GM23338 (cell line): Measurements from ENCODE around the gene TYRP1. TPM values are rescaled to one million over a fixed set of nuclear protein-coding genes. Genes with fewer than 3 reads are reported as not detected.

Experiments used
- ATAC-seq: fragments of 200-7000 bp; cut with Tn5 transposase; 3 replicates; pipeline ENCODE4 v1.9.1; 2020
- DNase-seq: peaks from one replicate; pipeline ENCODE4 v3.0.0-alpha.2; 2015; ENCODE audit warnings: low spot score
- H2AFZ ChIP-seq: fragments of 200-600 bp; sonication (generic); 2 replicates; pipeline ENCODE4 v1.8.0; 2016; ENCODE audit warnings: antibody characterized with exemption, mild to moderate bottlenecking, moderate library complexity
- H3F3A ChIP-seq: fragments of 200-600 bp; sonication (generic); replicated peaks from 2 replicates; pipeline ENCODE4 v1.8.0; 2017; ENCODE audit warnings: antibody characterized with exemption, mixed run types, low read depth
- H3K27ac ChIP-seq: fragments of 200-600 bp; sonication (generic); 2 replicates; pipeline ENCODE4 v1.6.1; 2016; ENCODE audit warnings: low read depth
- H3K27me3 ChIP-seq: fragments of 200-600 bp; sonication (generic); 2 replicates; pipeline ENCODE4 v1.8.0; 2016; ENCODE audit warnings: mild to moderate bottlenecking, mixed run types, moderate library complexity; ENCODE audit not compliant: insufficient read depth
- H3K36me3 ChIP-seq: fragments of 200-600 bp; sonication (generic); 2 replicates; pipeline ENCODE4 v1.8.0; 2016; ENCODE audit warnings: mild to moderate bottlenecking; ENCODE audit not compliant: insufficient read depth
- H3K4me1 ChIP-seq: fragments of 200-600 bp; sonication (generic); 2 replicates; pipeline ENCODE4 v1.8.0; 2016; ENCODE audit warnings: mild to moderate bottlenecking, moderate library complexity; ENCODE audit not compliant: insufficient read depth
- H3K4me2 ChIP-seq: fragments of 200-600 bp; sonication (generic); 2 replicates; pipeline ENCODE4 v1.7.1; 2017; ENCODE audit warnings: mixed run types
- H3K4me3 ChIP-seq: fragments of 200-600 bp; sonication (generic); 2 replicates; pipeline ENCODE4 v1.6.1; 2016; ENCODE audit warnings: mixed run types
- H3K79me2 ChIP-seq: fragments of 200-600 bp; sonication (generic); replicated peaks from 2 replicates; pipeline ENCODE4 v1.8.0; 2017; ENCODE audit warnings: mild to moderate bottlenecking; ENCODE audit not compliant: insufficient read depth
- H3K9me2 ChIP-seq: fragments of 200-600 bp; sonication (generic); 2 replicates; pipeline ENCODE4 v1.8.0; 2017; ENCODE audit not compliant: insufficient read depth
- H4K20me1 ChIP-seq: fragments of 200-600 bp; sonication (generic); replicated peaks from 2 replicates; pipeline ENCODE4 v1.8.0; 2017; ENCODE audit warnings: mild to moderate bottlenecking; ENCODE audit not compliant: insufficient read depth
- H3K27ac Mint-ChIP-seq: 2 replicates; pipeline ENCODE4 v1.8.0; 2020; ENCODE audit warnings: inconsistent platforms, mild to moderate bottlenecking, moderate library complexity, mixed read lengths
- H3K27me3 Mint-ChIP-seq: 3 replicates; pipeline ENCODE4 v1.8.0; 2022; ENCODE audit warnings: low read depth, mild to moderate bottlenecking, moderate library complexity, mixed read lengths, inconsistent platforms; ENCODE audit not compliant: insufficient read depth, poor library complexity
- H3K36me3 Mint-ChIP-seq: 3 replicates; pipeline ENCODE4 v1.8.0; 2021; ENCODE audit warnings: low read depth, mild to moderate bottlenecking, inconsistent platforms, moderate library complexity, mixed read lengths
- H3K4me1 Mint-ChIP-seq: 3 replicates; pipeline ENCODE4 v1.8.0; 2020; ENCODE audit warnings: mild to moderate bottlenecking, inconsistent platforms, mixed read lengths
- H3K4me3 Mint-ChIP-seq: 3 replicates; pipeline ENCODE4 v1.8.0; 2021; ENCODE audit warnings: moderate library complexity, mild to moderate bottlenecking, inconsistent platforms, mixed read lengths
- H3K9me3 Mint-ChIP-seq: 3 replicates; pipeline ENCODE4 v1.8.0; 2020; ENCODE audit warnings: moderate library complexity, mild to moderate bottlenecking, inconsistent platforms, mixed read lengths
- CREB1 ChIP-seq: fragments of 250-450 bp; sonication (Bioruptor Pico); IDR thresholded peaks from 2 replicates; pipeline ENCODE4 v1.5.0; 2020; ENCODE audit warnings: low read depth, mild to moderate bottlenecking, moderate library complexity
- EZH2 ChIP-seq: fragments of 200-600 bp; sonication (generic); IDR thresholded peaks from one replicate; pipeline ENCODE4 v1.8.0; 2017; ENCODE audit warnings: antibody characterized with exemption, mild to moderate bottlenecking, low read depth; ENCODE audit not compliant: unreplicated experiment
- EZH2phosphoT487 ChIP-seq: fragments of 200-600 bp; sonication (generic); IDR thresholded peaks from one replicate; pipeline ENCODE4 v1.8.1; 2018; ENCODE audit warnings: antibody characterized with exemption; ENCODE audit not compliant: unreplicated experiment
- JUNB ChIP-seq: IDR thresholded peaks from one replicate; pipeline ENCODE4 v1.6.1; 2016; ENCODE audit warnings: antibody characterized with exemption; ENCODE audit not compliant: unreplicated experiment
- NANOG ChIP-seq: IDR thresholded peaks from 2 replicates; pipeline ENCODE4 v1.6.1; 2016; ENCODE audit warnings: antibody characterized with exemption, borderline replicate concordance
- POLR2AphosphoS5 ChIP-seq: IDR thresholded peaks from 2 replicates; pipeline ENCODE4 v1.6.1; 2016; ENCODE audit warnings: antibody characterized with exemption, low read depth
- STAT1 ChIP-seq: IDR thresholded peaks from one replicate; pipeline ENCODE4 v1.6.1; 2016; ENCODE audit warnings: antibody characterized with exemption; ENCODE audit not compliant: unreplicated experiment
- ZNF114 ChIP-seq: fragments of 250-450 bp; sonication (Bioruptor Pico); IDR thresholded peaks from 2 replicates; pipeline ENCODE4 v1.5.0; 2020; ENCODE audit warnings: mild to moderate bottlenecking, moderate library complexity
- ZNF331 ChIP-seq: fragments of 250-450 bp; sonication (Bioruptor Pico); IDR thresholded peaks from 2 replicates; pipeline ENCODE4 v1.5.0; 2020; ENCODE audit warnings: low read depth, mild to moderate bottlenecking, moderate library complexity
- polyA plus RNA-seq: library from polyadenylated mRNA; unstranded; fragments of >200 nt; fragmentation: Nextera tagmentation; extraction: Ambion mirVana; gene quantifications from 2 replicates; pipeline ENCODE4 v1.2.1, GENCODE V29; 2016
- total RNA-seq: library from RNA; depleted of rRNA; stranded (reverse); fragments of >200 nt; shearing (Covaris generic); gene quantifications from 2 replicates; pipeline ENCODE4 v1.2.3, GENCODE V29; 2014
- TF ChIP-seq, protein P1 (sequence below): IDR thresholded peaks from 2 replicates; pipeline ENCODE4 v1.6.1; 2016; ENCODE audit warnings: antibody characterized with exemption
- TF ChIP-seq, protein P2 (sequence below), 2 experiments: fragments of 200-600 bp in 1 of 2; sonication (generic) in 1 of 2; conservative IDR thresholded peaks; 2 replicates each; pipeline versions ENCODE4 v1.5.1 to v1.6.1; 2016 to 2017; ENCODE audit warnings: antibody characterized with exemption in 2 of 2, low read depth in 2 of 2, mild to moderate bottlenecking in 2 of 2, moderate library complexity in 1 of 2
- TF ChIP-seq, protein P3 (sequence below): IDR thresholded peaks from one replicate; pipeline ENCODE4 v1.6.1; 2018; ENCODE audit warnings: antibody characterized with exemption; ENCODE audit not compliant: unreplicated experiment

TYRP1 gene
- total and polyA plus RNA-seq, 2 experiments from 2014 or later = not detected

DNA sequence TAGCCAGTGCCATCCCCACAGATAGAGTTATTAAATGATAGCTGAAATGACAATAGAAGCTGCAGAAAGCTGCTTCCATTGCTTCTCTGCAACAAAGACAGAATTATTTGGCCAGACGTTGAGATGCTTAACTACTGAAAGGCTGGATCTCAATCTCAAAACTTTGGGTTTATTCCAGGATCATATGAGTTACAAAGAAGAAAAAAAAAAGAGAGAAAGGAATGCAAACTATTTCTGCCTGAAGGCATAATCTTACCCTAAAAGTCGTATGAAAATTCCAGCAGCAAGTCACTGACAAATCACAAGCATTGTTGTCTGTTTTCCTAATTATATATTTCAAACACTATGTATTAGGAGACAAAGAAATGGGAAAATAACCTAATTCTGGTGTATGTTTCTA is 12.8 kb upstream of the TYRP1 start (continued):
- TF ChIP-seq NANOG = no peak
- TF ChIP-seq, protein P1, sequence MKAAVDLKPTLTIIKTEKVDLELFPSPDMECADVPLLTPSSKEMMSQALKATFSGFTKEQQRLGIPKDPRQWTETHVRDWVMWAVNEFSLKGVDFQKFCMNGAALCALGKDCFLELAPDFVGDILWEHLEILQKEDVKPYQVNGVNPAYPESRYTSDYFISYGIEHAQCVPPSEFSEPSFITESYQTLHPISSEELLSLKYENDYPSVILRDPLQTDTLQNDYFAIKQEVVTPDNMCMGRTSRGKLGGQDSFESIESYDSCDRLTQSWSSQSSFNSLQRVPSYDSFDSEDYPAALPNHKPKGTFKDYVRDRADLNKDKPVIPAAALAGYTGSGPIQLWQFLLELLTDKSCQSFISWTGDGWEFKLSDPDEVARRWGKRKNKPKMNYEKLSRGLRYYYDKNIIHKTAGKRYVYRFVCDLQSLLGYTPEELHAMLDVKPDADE = no peak
- TF ChIP-seq, protein P2, sequence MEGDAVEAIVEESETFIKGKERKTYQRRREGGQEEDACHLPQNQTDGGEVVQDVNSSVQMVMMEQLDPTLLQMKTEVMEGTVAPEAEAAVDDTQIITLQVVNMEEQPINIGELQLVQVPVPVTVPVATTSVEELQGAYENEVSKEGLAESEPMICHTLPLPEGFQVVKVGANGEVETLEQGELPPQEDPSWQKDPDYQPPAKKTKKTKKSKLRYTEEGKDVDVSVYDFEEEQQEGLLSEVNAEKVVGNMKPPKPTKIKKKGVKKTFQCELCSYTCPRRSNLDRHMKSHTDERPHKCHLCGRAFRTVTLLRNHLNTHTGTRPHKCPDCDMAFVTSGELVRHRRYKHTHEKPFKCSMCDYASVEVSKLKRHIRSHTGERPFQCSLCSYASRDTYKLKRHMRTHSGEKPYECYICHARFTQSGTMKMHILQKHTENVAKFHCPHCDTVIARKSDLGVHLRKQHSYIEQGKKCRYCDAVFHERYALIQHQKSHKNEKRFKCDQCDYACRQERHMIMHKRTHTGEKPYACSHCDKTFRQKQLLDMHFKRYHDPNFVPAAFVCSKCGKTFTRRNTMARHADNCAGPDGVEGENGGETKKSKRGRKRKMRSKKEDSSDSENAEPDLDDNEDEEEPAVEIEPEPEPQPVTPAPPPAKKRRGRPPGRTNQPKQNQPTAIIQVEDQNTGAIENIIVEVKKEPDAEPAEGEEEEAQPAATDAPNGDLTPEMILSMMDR (conservative IDR thresholded peaks at IDR 0.05; ENCODE audit: low read depth in 2 of 2) = no peak
- no peak for TF ChIP-seq EZH2phosphoT487
- no peak for TF ChIP-seq CREB1 (CRISPR knock-in tag)
- TF ChIP-seq JUNB = no peak
- TF ChIP-seq ZNF114 = no peak
- TF ChIP-seq ZNF331 (CRISPR knock-in tag) = no peak
- no peak for TF ChIP-seq POLR2AphosphoS5
- TF ChIP-seq, protein P3, sequence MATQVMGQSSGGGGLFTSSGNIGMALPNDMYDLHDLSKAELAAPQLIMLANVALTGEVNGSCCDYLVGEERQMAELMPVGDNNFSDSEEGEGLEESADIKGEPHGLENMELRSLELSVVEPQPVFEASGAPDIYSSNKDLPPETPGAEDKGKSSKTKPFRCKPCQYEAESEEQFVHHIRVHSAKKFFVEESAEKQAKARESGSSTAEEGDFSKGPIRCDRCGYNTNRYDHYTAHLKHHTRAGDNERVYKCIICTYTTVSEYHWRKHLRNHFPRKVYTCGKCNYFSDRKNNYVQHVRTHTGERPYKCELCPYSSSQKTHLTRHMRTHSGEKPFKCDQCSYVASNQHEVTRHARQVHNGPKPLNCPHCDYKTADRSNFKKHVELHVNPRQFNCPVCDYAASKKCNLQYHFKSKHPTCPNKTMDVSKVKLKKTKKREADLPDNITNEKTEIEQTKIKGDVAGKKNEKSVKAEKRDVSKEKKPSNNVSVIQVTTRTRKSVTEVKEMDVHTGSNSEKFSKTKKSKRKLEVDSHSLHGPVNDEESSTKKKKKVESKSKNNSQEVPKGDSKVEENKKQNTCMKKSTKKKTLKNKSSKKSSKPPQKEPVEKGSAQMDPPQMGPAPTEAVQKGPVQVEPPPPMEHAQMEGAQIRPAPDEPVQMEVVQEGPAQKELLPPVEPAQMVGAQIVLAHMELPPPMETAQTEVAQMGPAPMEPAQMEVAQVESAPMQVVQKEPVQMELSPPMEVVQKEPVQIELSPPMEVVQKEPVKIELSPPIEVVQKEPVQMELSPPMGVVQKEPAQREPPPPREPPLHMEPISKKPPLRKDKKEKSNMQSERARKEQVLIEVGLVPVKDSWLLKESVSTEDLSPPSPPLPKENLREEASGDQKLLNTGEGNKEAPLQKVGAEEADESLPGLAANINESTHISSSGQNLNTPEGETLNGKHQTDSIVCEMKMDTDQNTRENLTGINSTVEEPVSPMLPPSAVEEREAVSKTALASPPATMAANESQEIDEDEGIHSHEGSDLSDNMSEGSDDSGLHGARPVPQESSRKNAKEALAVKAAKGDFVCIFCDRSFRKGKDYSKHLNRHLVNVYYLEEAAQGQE = no peak
- no peak for TF ChIP-seq STAT1

GRCh38 chr9:12680757-12681156 is 12.4 kb upstream of the TYRP1 start:
- Histone ChIP-seq H4K20me1 (no peaks in the 10 kb centered on the region), H3K4me3 (no peak overlapping the region), H3K79me2 (no peaks in the 10 kb centered on the region), H2AFZ (no peak overlapping the region), H3K36me3 (no peaks in the 10 kb centered on the region), H3K9me2 (no peaks in the 10 kb centered on the region), H3K27me3 (no peaks in the 10 kb centered on the region), H3K4me1 (peaks cover 14% of the 10 kb centered on the region; the same call in 1 of the 2 replicates), H3F3A (no peaks in the 10 kb centered on the region), H3K4me2 (no peak overlapping the region), H3K27ac (no peak overlapping the region)
- H3K36me3 Mint-ChIP-seq = no peaks in the 10 kb centered on the region
- DNase-seq (peak; percentile 18), ATAC-seq (peak; percentile 55)
- no peaks in the 10 kb centered on the region for H3K27me3 Mint-ChIP-seq
- H3K27ac Mint-ChIP-seq = peak overlapping the region; percentile 37; the same call in 1 of the 2 replicates
- peaks cover 11% of the 10 kb centered on the region for H3K4me1 Mint-ChIP-seq
- H3K4me3 Mint-ChIP-seq = no peak overlapping the region
- H3K9me3 Mint-ChIP-seq = no peaks in the 10 kb centered on the region
- no peak for TF ChIP-seq NANOG
- TF ChIP-seq, protein P2 (conservative IDR thresholded peaks at IDR 0.05; ENCODE audit: low read depth in 2 of 2) = no peak
- TF ChIP-seq EZH2 = no peak
